BE2C (cell line): Measurements from ENCODE around the gene HDAC10.

Source experiments
- DNase-seq: peaks from one replicate; pipeline ENCODE4 v3.0.0-alpha.2; 2020
- H3K27me3 ChIP-seq: fragments of 250-450 bp; sonication (Bioruptor Pico); 2 replicates; pipeline ENCODE4 v1.5.1; 2020; ENCODE audit warnings: mild to moderate bottlenecking
- H3K36me3 ChIP-seq: fragments of 250-450 bp; sonication (Bioruptor Pico); 2 replicates; pipeline ENCODE4 v1.5.1; 2020; ENCODE audit warnings: mild to moderate bottlenecking
- H3K4me1 ChIP-seq: fragments of 250-450 bp; sonication (Bioruptor Pico); 2 replicates; pipeline ENCODE4 v1.5.1; 2020
- H3K4me3 ChIP-seq: 2 replicates; pipeline ENCODE4 v1.5.1; 2011; ENCODE audit warnings: low read depth, low read length
- H3K9me3 ChIP-seq: fragments of 250-450 bp; sonication (Bioruptor Pico); 2 replicates; pipeline ENCODE4 v1.5.1; 2020
- CTCF ChIP-seq: IDR thresholded peaks from 2 replicates; pipeline ENCODE4 v1.5.1; 2012; ENCODE audit warnings: mild to moderate bottlenecking, low read depth, low read length

The HDAC10 gene

GRCh38 chr22:50203288-50203687, 47.8 kb downstream of the HDAC10 start:
- DNase-seq = no peak
- H3K27me3 ChIP-seq = no peaks in the 10 kb centered on the region
- H3K4me1 ChIP-seq = peaks cover 6% of the 10 kb centered on the region
- H3K36me3 ChIP-seq = peaks cover 43% of the 10 kb centered on the region
- H3K9me3 ChIP-seq = no peaks in the 10 kb centered on the region
- TF ChIP-seq CTCF = no peak
- H3K4me3 ChIP-seq = no peak overlapping the region

- no peak for DNase-seq
- no peak for TF ChIP-seq CTCF
- Histone ChIP-seq H3K36me3 (peaks cover 47% of the 10 kb centered on the region), H3K4me1 (peaks cover 6% of the 10 kb centered on the region), H3K27me3 (no peaks in the 10 kb centered on the region), H3K9me3 (no peaks in the 10 kb centered on the region), H3K4me3 (peak overlapping the region; percentile 73)
These were observed 48.9 kb downstream of the HDAC10 start for GRCh38 chr22:50202130-50202666.

GRCh38 chr22:50201191-50202129, 49.6 kb downstream of the HDAC10 start:
- TF ChIP-seq CTCF = no peak
- H3K4me1 ChIP-seq = peaks cover 3% of the 10 kb centered on the region
- DNase-seq = no peak
- no peaks in the 10 kb centered on the region for H3K27me3 ChIP-seq
- H3K9me3 ChIP-seq = no peaks in the 10 kb centered on the region
- H3K4me3 ChIP-seq = peak overlapping the region; percentile 73
- H3K36me3 ChIP-seq = peaks cover 41% of the 10 kb centered on the region

- peak; percentile 96 for DNase-seq
- Histone ChIP-seq H3K36me3 (peaks cover 42% of the 10 kb centered on the region), H3K4me1 (no peaks in the 10 kb centered on the region), H3K27me3 (no peaks in the 10 kb centered on the region), H3K4me3 (peak within 1 kb of the TSS; percentile 73), H3K9me3 (no peaks in the 10 kb centered on the region)
- TF ChIP-seq CTCF = no peak
These were observed 50.4 kb downstream of the HDAC10 start, which contains the start of gene SELENOO for GRCh38 chr22:50200461-50201190. Gene SELENOO (plus strand): TSS chr22:50201011. CDS start chr22:50201037, 26 bp downstream.

- Histone ChIP-seq H3K4me3 (peak overlapping the region; percentile 73), H3K9me3 (no peaks in the 10 kb centered on the region), H3K4me1 (no peaks in the 10 kb centered on the region), H3K27me3 (no peaks in the 10 kb centered on the region), H3K36me3 (peaks cover 46% of the 10 kb centered on the region)
- no peak for DNase-seq
- no peak for TF ChIP-seq CTCF
These were observed 51.1 kb downstream of the HDAC10 start for GRCh38 chr22:50199829-50200460.
